Peyer's patch (tissue), 4 donors: ENCODE measurements around the gene PVALB.

Experiments
- POLR2A ChIP-seq, 2 donors: fragments of 450-650 bp; IDR thresholded peaks; one replicate each; pipeline ENCODE4 v1.5.1; 2017; ENCODE audit warnings: antibody characterized with exemption in 2 of 2, mild to moderate bottlenecking in 2 of 2, moderate library complexity in 2 of 2
- TF ChIP-seq, protein P1 (sequence below), 6 experiments: fragments of 450-650 bp in 4 of 6; fragments of 200-600 bp in 2 of 6; sonication (generic) in 1 of 6; IDR thresholded peaks; one replicate each; pipeline ENCODE4 v1.5.1; 2017 to 2019; ENCODE audit warnings: antibody characterized with exemption in 6 of 6, mild to moderate bottlenecking in 3 of 6, moderate library complexity in 1 of 6

DNA sequence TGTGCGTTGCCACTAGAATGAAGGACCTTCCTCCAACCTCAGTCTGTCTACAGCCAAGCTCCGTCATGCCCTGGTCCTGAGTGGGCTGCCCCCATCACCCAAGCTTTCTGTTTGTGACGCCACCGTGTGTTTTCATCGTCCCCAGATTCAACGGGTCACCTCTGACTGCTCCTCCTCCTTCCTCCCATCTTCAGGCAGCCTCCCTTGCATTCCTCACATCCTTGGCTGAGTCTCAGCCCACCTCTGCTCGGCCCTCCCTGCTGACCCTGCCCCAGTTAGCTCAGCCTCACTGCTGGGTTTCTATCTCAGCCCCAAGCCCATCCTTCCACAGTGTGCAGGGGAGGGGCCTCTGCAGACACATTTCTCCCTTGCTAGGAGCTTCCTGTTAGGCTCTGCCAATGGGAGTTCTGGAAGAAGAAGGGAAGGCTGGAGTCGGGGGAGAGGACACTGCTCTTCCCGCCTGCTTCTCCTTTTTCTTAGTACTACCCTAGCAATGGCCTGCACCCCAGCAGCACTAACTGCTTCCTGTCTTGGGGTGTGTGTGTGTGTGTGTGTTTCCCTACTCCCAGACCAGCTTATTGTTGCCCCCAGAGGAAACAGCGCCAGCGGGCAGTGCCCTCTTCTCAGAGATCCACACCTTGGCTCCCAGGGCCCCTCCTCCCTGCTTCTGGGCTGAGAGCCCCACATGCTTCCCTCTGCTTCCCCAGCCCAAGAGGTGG is 46.2 kb downstream of the PVALB start:
- TF ChIP-seq, protein P1, sequence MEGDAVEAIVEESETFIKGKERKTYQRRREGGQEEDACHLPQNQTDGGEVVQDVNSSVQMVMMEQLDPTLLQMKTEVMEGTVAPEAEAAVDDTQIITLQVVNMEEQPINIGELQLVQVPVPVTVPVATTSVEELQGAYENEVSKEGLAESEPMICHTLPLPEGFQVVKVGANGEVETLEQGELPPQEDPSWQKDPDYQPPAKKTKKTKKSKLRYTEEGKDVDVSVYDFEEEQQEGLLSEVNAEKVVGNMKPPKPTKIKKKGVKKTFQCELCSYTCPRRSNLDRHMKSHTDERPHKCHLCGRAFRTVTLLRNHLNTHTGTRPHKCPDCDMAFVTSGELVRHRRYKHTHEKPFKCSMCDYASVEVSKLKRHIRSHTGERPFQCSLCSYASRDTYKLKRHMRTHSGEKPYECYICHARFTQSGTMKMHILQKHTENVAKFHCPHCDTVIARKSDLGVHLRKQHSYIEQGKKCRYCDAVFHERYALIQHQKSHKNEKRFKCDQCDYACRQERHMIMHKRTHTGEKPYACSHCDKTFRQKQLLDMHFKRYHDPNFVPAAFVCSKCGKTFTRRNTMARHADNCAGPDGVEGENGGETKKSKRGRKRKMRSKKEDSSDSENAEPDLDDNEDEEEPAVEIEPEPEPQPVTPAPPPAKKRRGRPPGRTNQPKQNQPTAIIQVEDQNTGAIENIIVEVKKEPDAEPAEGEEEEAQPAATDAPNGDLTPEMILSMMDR (IDR thresholded peaks at IDR 0.05), result no peak
- no peak for TF ChIP-seq POLR2A (IDR thresholded peaks at IDR 0.05)
